Embryonic facial prominence (tissue), 1 donor: Measurements from ENCODE around the gene GPX3.

Experiments used
- DNase-seq: peaks from one replicate; pipeline ENCODE4 v3.0.0-alpha.2; 2016; ENCODE audit errors: extremely low spot score

Gene GPX3

DNA sequence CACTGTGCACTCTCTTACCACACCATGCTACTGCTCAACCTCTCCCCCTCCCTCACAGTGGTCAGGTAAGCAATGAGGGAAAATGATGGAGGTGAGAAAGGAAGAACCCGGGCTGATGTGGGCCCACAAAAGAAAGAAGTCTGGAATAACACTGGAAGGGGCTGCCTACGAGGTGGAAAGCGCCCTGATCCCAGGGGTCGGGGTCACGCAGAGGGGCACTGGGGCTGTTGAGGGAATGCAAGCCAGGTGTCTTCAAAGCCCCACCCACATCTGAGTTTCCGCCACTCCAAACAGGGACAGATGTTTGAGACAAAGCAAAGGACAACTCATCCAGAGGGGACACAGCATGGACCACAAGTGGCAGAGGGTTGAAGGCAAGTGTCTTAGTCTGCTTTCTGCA lies 56.2 kb downstream of the GPX3 start:
- DNase-seq: no peak

DNA sequence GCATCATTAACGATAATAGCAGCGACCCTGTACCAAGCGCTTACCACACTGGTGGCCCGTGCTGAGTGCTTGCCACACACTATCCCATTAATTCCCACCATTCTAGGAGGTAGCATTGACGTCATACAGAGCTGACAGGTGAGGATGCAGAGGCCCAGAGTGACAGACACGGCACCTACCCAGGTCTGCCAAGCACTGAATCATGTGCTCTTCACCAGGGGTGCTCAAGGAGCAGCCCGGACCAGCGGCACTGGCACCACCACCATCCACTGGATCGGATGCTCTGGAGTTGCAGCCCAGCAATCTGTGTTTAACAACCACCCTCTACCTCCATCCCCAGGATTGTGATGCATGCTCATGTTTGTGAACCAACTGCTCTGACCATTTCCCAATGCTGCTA lies 57.0 kb downstream of the GPX3 start:
- no peak for DNase-seq

DNA sequence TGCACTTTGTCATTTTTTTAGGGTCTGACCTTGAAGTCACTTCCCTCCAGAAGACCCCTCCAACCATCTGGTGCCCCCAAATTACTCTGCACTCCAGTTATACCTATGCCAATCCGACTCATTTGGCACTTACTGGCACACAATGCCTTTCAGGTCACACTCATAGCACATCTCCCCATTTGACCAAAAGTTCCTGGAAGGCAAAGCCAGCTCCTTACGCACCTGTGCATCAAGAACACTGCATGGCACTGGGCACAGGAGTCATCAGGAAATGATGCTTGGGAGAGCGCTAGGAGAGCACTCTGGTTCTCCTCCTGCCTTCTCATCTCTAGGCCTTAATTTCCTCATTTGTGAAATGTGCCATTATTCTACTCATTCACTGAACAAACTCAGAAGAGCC lies 57.6 kb downstream of the GPX3 start:
- DNase-seq: no peak
